ENCODE data around the gene EIF5.

Gene EIF5

DNA sequence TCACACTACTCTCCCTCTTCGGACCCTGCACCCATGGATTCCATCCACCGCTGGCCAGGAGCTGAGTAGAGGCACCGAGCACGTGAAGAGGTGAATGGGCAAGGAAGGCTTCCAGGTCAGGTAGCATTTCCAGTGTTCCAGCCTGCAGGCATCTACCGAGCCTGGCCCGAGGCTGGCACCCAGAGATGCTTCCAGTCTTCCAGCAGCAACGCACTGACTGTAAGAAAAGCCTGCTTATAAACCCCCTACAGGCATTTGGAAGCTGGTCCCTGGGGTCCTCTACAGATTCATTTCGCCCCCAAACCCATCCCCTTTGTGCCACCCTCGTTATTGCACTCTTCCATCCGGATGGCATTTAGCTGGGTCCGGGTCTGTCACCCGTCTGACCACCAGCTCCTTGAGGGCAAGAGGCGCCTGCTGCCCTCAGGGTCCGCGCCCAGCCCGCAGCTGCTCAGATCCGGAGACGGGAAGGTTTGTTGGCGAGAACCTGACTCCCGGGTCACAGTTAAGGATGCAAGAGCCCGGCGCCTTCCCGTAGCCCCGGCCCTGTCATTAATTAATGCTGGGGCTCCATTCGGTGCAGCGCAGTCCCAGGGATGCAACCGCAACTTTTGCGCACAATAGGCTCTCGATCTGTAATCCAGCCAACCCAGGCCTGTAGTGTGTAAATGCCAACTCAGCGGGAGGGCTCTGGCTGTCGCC is 50.6 kb downstream of the EIF5 start:
- DNase-seq = no peak
- H3K23ac ChIP-seq (ENCODE audit: low read length) = no peak overlapping the region
- WGBS (ENCODE audit: extremely low coverage, insufficient coverage, low lambda C conversion rate) = no CpG with 5 or more reads among the region's 31 CpGs
- no peak overlapping the region for H3K4ac ChIP-seq (ENCODE audit: low read depth, low read length)
- H3K36me3 ChIP-seq (ENCODE audit: control insufficient read depth, insufficient read depth, low read length) = no peaks in the 10 kb centered on the region
- no peak overlapping the region for H2BK120ac ChIP-seq (ENCODE audit: low read depth, low read length)
- peaks cover 3% of the 10 kb centered on the region for H3K79me1 ChIP-seq (ENCODE audit: low read length)
- no peak overlapping the region for H2AK5ac ChIP-seq (ENCODE audit: low read length)
- peak overlapping the region; percentile 69 for H3K4me3 ChIP-seq (ENCODE audit: low read length)
- H3K4me1 ChIP-seq (ENCODE audit: control insufficient read depth, low read depth, low read length) = peaks cover 4% of the 10 kb centered on the region
- H3K27me3 ChIP-seq (ENCODE audit: insufficient read depth, low read length, poor library complexity) = no peaks in the 10 kb centered on the region
- no peak overlapping the region for H2BK15ac ChIP-seq (replicated peaks; ENCODE audit: low read depth)
- peak overlapping the region; percentile 81 for H3K56ac ChIP-seq (ENCODE audit: low read length)
- no peak overlapping the region for H3K18ac ChIP-seq (ENCODE audit: low read length)
- H3K79me2 ChIP-seq (ENCODE audit: control insufficient read depth, insufficient read depth, low read length) = peaks cover 35% of the 10 kb centered on the region
- peak overlapping the region; percentile 92 for H3K4me2 ChIP-seq (ENCODE audit: low read length)
- H2BK5ac ChIP-seq (ENCODE audit: low read length) = no peak overlapping the region
- H4K5ac ChIP-seq (ENCODE audit: low read length) = no peak overlapping the region
- H3K27ac ChIP-seq (ENCODE audit: low read depth, low read length) = no peak overlapping the region
- no peak overlapping the region for H4K8ac ChIP-seq (ENCODE audit: low read depth, low read length)
- H3K9ac ChIP-seq (ENCODE audit: low read length) = peak overlapping the region; percentile 59

DNA sequence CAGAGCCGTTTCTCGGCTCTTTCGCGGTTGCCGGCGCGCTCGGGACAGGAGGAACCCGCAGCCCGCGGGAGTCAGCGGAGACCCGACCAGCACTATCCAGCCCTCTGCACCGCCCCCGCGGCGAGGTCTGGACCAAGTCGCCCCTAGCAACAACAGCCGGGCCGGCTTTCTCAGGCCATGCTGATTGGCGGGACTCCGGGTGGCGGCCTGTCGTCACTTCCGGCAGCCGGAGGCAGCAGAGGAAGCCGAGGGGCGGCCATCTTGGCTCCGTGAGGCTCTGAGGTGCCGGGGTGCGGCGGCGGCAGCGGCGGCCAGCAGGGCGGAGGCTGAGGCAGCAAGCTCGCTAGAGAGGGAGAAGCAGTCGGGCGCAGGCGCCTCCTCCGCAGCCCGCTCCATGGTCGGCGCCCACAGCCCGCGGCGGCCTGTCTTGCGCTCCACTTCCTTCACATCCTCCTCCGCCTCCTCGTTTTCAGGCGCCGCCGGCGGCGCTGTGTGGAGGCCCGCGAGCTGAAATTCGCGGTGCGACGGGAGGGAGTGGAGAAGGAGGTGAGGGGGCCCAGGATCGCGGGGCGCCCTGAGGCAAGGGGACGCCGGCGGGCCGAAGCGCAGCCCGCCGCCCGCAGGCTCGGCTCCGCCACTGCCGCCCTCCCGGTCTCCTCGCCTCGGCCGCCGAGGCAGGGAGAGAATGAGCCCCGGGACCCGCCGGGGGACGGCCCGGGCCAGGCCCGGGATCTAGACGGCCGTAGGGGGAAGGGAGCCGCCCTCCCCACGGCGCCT is 51.3 kb downstream of the EIF5 start, which contains the start of gene MARK3:
MARK3 (plus strand) TSS at position 264 of the 777 bp plus-strand sequence. CDS start 615 bp downstream, outside the sequence.
- H3K4me3 ChIP-seq (ENCODE audit: low read length) = peak within 1 kb of the TSS; percentile 94
- peaks cover 4% of the 10 kb centered on the region for H3K4me1 ChIP-seq (ENCODE audit: control insufficient read depth, low read depth, low read length)
- H2BK15ac ChIP-seq (replicated peaks; ENCODE audit: low read depth) = no peak within 1 kb of the TSS
- H3K79me2 ChIP-seq (ENCODE audit: control insufficient read depth, insufficient read depth, low read length) = peaks cover 39% of the 10 kb centered on the region
- DNase-seq = peak; percentile 98
- peak within 1 kb of the TSS; percentile 94 for H3K18ac ChIP-seq (ENCODE audit: low read length)
- peak within 1 kb of the TSS; percentile 11 for H3K4ac ChIP-seq (ENCODE audit: low read depth, low read length)
- no peak within 1 kb of the TSS for H2AK5ac ChIP-seq (ENCODE audit: low read length)
- H3K79me1 ChIP-seq (ENCODE audit: low read length) = peaks cover 3% of the 10 kb centered on the region
- H3K56ac ChIP-seq (ENCODE audit: low read length) = peak within 1 kb of the TSS; percentile 100
- H3K27me3 ChIP-seq (ENCODE audit: insufficient read depth, low read length, poor library complexity) = no peaks in the 10 kb centered on the region
- H3K9ac ChIP-seq (ENCODE audit: low read length) = peak within 1 kb of the TSS; percentile 82
- peak within 1 kb of the TSS; percentile 92 for H3K4me2 ChIP-seq (ENCODE audit: low read length)
- WGBS (ENCODE audit: extremely low coverage, insufficient coverage, low lambda C conversion rate) = no CpG with 5 or more reads among the region's 91 CpGs
- H2BK120ac ChIP-seq (ENCODE audit: low read depth, low read length) = no peak within 1 kb of the TSS
- no peak within 1 kb of the TSS for H4K8ac ChIP-seq (ENCODE audit: low read depth, low read length)
- peak within 1 kb of the TSS; percentile 59 for H2BK5ac ChIP-seq (ENCODE audit: low read length)
- H3K27ac ChIP-seq (ENCODE audit: low read depth, low read length) = peak within 1 kb of the TSS; percentile 93
- no peak within 1 kb of the TSS for H4K5ac ChIP-seq (ENCODE audit: low read length)
- H3K36me3 ChIP-seq (ENCODE audit: control insufficient read depth, insufficient read depth, low read length) = no peaks in the 10 kb centered on the region
- peak within 1 kb of the TSS; percentile 24 for H3K23ac ChIP-seq (ENCODE audit: low read length)

DNA sequence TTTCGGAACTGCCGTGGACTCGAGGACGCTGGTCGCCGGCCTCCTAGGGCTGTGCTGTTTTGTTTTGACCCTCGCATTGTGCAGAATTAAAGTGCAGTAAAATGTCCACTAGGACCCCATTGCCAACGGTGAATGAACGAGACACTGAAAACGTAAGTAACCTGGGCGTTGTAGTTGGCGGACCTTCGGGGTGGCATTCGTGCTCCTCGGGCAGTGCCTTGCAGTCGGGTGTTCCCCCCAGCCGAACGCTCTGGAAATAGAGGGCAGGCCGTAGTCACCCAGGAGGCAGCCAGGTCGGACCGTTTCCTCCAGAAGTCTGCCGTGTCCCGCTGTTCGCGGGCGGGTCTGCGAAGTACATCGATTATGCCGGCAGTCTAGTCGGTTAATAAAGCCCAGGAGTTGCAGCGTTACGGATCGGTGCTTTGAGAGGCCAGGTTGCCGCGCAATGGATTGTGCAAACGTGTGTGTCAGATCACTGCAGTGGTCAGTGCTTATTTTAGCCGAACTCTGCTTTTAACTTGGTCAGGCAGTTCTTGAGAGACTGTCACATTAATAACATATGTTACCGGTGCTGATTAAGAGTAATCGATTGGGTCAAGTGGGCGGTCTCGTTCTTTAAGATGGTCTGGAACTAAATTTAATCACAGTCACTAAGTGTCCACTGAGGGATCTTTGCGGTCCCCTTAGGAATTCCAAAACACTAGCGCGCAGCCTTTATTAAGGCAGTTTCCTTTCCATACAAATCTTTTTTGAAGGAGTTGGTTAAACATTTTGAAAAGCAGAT is 52.1 kb downstream of the EIF5 start:
- H4K8ac ChIP-seq (ENCODE audit: low read depth, low read length) = no peak overlapping the region
- peak overlapping the region; percentile 94 for H3K4me3 ChIP-seq (ENCODE audit: low read length)
- no peak overlapping the region for H2AK5ac ChIP-seq (ENCODE audit: low read length)
- peaks cover 44% of the 10 kb centered on the region for H3K79me2 ChIP-seq (ENCODE audit: control insufficient read depth, insufficient read depth, low read length)
- no peak overlapping the region for H3K23ac ChIP-seq (ENCODE audit: low read length)
- no peak overlapping the region for H2BK120ac ChIP-seq (ENCODE audit: low read depth, low read length)
- H4K5ac ChIP-seq (ENCODE audit: low read length) = no peak overlapping the region
- H3K4me1 ChIP-seq (ENCODE audit: control insufficient read depth, low read depth, low read length) = peaks cover 4% of the 10 kb centered on the region
- no peaks in the 10 kb centered on the region for H3K36me3 ChIP-seq (ENCODE audit: control insufficient read depth, insufficient read depth, low read length)
- no CpG with 5 or more reads among the region's 44 CpGs for WGBS (ENCODE audit: extremely low coverage, insufficient coverage, low lambda C conversion rate)
- H3K4ac ChIP-seq (ENCODE audit: low read depth, low read length) = no peak overlapping the region
- no peak overlapping the region for H2BK15ac ChIP-seq (replicated peaks; ENCODE audit: low read depth)
- peak overlapping the region; percentile 94 for H3K18ac ChIP-seq (ENCODE audit: low read length)
- no peak overlapping the region for H2BK5ac ChIP-seq (ENCODE audit: low read length)
- peaks cover 3% of the 10 kb centered on the region for H3K79me1 ChIP-seq (ENCODE audit: low read length)
- DNase-seq = peak; percentile 46
- peak overlapping the region; percentile 93 for H3K27ac ChIP-seq (ENCODE audit: low read depth, low read length)
- H3K9ac ChIP-seq (ENCODE audit: low read length) = peak overlapping the region; percentile 82
- no peaks in the 10 kb centered on the region for H3K27me3 ChIP-seq (ENCODE audit: insufficient read depth, low read length, poor library complexity)
- peak overlapping the region; percentile 80 for H3K4me2 ChIP-seq (ENCODE audit: low read length)
- peak overlapping the region; percentile 100 for H3K56ac ChIP-seq (ENCODE audit: low read length)

DNA sequence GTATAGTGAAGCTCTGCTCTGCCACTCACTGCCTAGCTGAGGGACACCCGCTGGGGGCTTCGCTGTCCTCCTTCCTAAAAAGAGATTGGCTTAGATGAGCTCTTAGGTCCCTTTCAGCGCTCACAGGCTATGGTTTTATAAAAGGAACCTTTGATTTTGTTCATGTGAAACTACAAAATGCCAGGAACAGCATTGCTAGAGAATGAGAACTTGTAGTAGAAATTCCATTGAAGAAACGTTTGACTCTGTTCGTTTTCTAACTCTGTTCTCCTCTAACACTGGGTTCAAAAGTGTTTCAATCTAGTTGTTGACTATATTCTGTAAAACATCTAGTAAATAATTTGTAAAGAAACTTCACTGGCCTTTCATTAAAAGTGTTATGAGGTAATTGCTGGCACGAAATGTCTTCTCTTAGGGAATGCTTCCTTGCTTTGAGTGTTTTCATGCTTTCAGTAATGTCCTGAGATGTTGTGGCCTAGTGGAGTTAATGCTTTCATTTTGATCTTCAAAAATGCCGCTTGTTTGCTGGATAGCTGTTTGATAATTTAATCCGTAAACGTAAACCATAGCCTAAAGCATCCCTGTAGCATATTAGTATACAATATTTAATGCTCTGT is 52.8 kb downstream of the EIF5 start:
- no CpG with 5 or more reads among the region's 9 CpGs for WGBS (ENCODE audit: extremely low coverage, insufficient coverage, low lambda C conversion rate)
- no peak overlapping the region for H3K18ac ChIP-seq (ENCODE audit: low read length)
- H2BK5ac ChIP-seq (ENCODE audit: low read length) = no peak overlapping the region
- H3K79me2 ChIP-seq (ENCODE audit: control insufficient read depth, insufficient read depth, low read length) = peaks cover 46% of the 10 kb centered on the region
- H4K5ac ChIP-seq (ENCODE audit: low read length) = no peak overlapping the region
- peak overlapping the region; percentile 82 for H3K9ac ChIP-seq (ENCODE audit: low read length)
- no peak overlapping the region for H3K4ac ChIP-seq (ENCODE audit: low read depth, low read length)
- no peak overlapping the region for H4K8ac ChIP-seq (ENCODE audit: low read depth, low read length)
- no peak overlapping the region for H3K23ac ChIP-seq (ENCODE audit: low read length)
- H3K79me1 ChIP-seq (ENCODE audit: low read length) = peaks cover 3% of the 10 kb centered on the region
- H2BK120ac ChIP-seq (ENCODE audit: low read depth, low read length) = no peak overlapping the region
- peak; percentile 37 for DNase-seq
- H3K4me2 ChIP-seq (ENCODE audit: low read length) = peak overlapping the region; percentile 80
- no peak overlapping the region for H3K27ac ChIP-seq (ENCODE audit: low read depth, low read length)
- peak overlapping the region; percentile 94 for H3K4me3 ChIP-seq (ENCODE audit: low read length)
- no peak overlapping the region for H2AK5ac ChIP-seq (ENCODE audit: low read length)
- peaks cover 4% of the 10 kb centered on the region for H3K4me1 ChIP-seq (ENCODE audit: control insufficient read depth, low read depth, low read length)
- no peak overlapping the region for H2BK15ac ChIP-seq (replicated peaks; ENCODE audit: low read depth)
- H3K27me3 ChIP-seq (ENCODE audit: insufficient read depth, low read length, poor library complexity) = no peaks in the 10 kb centered on the region
- H3K36me3 ChIP-seq (ENCODE audit: control insufficient read depth, insufficient read depth, low read length) = no peaks in the 10 kb centered on the region
- peak overlapping the region; percentile 100 for H3K56ac ChIP-seq (ENCODE audit: low read length)

DNA sequence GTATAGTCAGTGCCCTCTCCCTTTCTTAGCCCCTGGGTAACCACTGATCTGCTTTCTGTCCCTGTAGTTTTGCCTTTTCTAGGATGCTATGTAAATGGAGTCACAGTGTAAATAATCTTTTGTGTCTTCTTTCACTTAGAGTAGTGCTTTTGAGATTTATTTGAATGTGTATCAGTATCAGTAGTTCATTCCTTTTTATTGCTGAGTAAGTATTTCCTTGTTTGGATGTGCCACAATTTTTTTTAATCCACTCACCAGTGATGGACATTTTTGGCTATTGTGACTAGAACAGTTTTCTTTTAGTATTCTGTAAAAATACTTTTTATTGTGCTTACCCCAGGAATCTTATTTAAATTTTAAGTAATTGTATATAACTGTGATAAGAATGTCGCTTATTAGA is 54.6 kb downstream of the EIF5 start:
- no peak overlapping the region for H3K4me2 ChIP-seq (ENCODE audit: low read length)

More for the DNA sequence above, 54.6 kb downstream of the EIF5 start:
- H4K8ac ChIP-seq (ENCODE audit: low read depth, low read length) = no peak overlapping the region
- no peak overlapping the region for H3K4ac ChIP-seq (ENCODE audit: low read depth, low read length)
- H3K27ac ChIP-seq (ENCODE audit: low read depth, low read length) = no peak overlapping the region
- no peaks in the 10 kb centered on the region for H3K36me3 ChIP-seq (ENCODE audit: control insufficient read depth, insufficient read depth, low read length)
- no CpG with 5 or more reads among the region's 1 CpG for WGBS (ENCODE audit: extremely low coverage, insufficient coverage, low lambda C conversion rate)
- peaks cover 4% of the 10 kb centered on the region for H3K4me1 ChIP-seq (ENCODE audit: control insufficient read depth, low read depth, low read length)
- H2BK15ac ChIP-seq (replicated peaks; ENCODE audit: low read depth) = no peak overlapping the region
- no peak for DNase-seq
- H3K9ac ChIP-seq (ENCODE audit: low read length) = no peak overlapping the region
- H3K4me3 ChIP-seq (ENCODE audit: low read length) = no peak overlapping the region
- H3K18ac ChIP-seq (ENCODE audit: low read length) = no peak overlapping the region
- H3K79me2 ChIP-seq (ENCODE audit: control insufficient read depth, insufficient read depth, low read length) = peaks cover 55% of the 10 kb centered on the region
- H3K56ac ChIP-seq (ENCODE audit: low read length) = no peak overlapping the region
- no peak overlapping the region for H2BK5ac ChIP-seq (ENCODE audit: low read length)
- peaks cover 6% of the 10 kb centered on the region for H3K79me1 ChIP-seq (ENCODE audit: low read length)
- no peaks in the 10 kb centered on the region for H3K27me3 ChIP-seq (ENCODE audit: insufficient read depth, low read length, poor library complexity)
- H3K23ac ChIP-seq (ENCODE audit: low read length) = no peak overlapping the region
- H2BK120ac ChIP-seq (ENCODE audit: low read depth, low read length) = no peak overlapping the region
- H4K5ac ChIP-seq (ENCODE audit: low read length) = no peak overlapping the region
- H2AK5ac ChIP-seq (ENCODE audit: low read length) = no peak overlapping the region
